Esophagus muscularis mucosa (tissue), 4 donors: Measurements from ENCODE around the gene MTHFD2. TPM values are rescaled to one million over a fixed set of nuclear protein-coding genes. Genes with fewer than 3 reads are reported as not detected.

Source experiments
- DNase-seq: peaks from one replicate; pipeline ENCODE4 v3.0.0-alpha.2; 2017; ENCODE audit errors: extremely low spot score
- H3K27ac ChIP-seq, 4 donors: fragments of 200-600 bp; sonication (generic); replicated peaks in 1 of 4; 1 replicate in 3 of 4; 2 replicates in 1 of 4; pipeline ENCODE4 v1.5.1; 2016 to 2019; ENCODE audit warnings: mild to moderate bottlenecking in 1 of 4
- H3K27me3 ChIP-seq, 4 donors: fragments of 200-600 bp; sonication (generic); one replicate each; pipeline versions ENCODE4 v1.5.1 to v1.6.0; 2016 to 2019
- H3K36me3 ChIP-seq, 4 donors: fragments of 200-600 bp; sonication (generic); one replicate each; pipeline ENCODE4 v1.5.1; 2016 to 2019
- H3K4me1 ChIP-seq, 4 donors: fragments of 200-600 bp; sonication (generic); one replicate each; pipeline ENCODE4 v1.5.1; 2016 to 2019
- H3K4me3 ChIP-seq, 4 donors: fragments of 200-600 bp; sonication (generic); 1 replicate in 2 of 4; 2 replicates in 2 of 4; pipeline ENCODE4 v1.5.1; 2016 to 2019; ENCODE audit warnings: mild to moderate bottlenecking in 4 of 4, moderate library complexity in 1 of 4
- H3K9me3 ChIP-seq, 4 donors: fragments of 200-600 bp; sonication (generic); 1 replicate in 3 of 4; 2 replicates in 1 of 4; pipeline ENCODE4 v1.5.1; 2016 to 2019
- EP300 ChIP-seq: sonication (generic); formaldehyde crosslinking; IDR thresholded peaks from one replicate; pipeline ENCODE4 v1.6.1; 2017; ENCODE audit warnings: antibody characterized with exemption
- POLR2A ChIP-seq: fragments of 450-650 bp; IDR thresholded peaks from one replicate; pipeline ENCODE4 v1.6.1; 2017; ENCODE audit warnings: antibody characterized with exemption, moderate library complexity, mild to moderate bottlenecking, low read depth
- POLR2AphosphoS5 ChIP-seq, 2 donors: sonication (generic); formaldehyde crosslinking; IDR thresholded peaks; one replicate each; pipeline ENCODE4 v1.6.1; 2017; ENCODE audit warnings: antibody characterized with exemption in 2 of 2
- WGBS: methylation state at CpG from one replicate; pipeline ENCODE4 v1.1.5; 2018; 5-methylcytosine and 5-hydroxymethylcytosine counted together
- intact Hi-C: fragments of 100-400 bp; cut with DNase I; formaldehyde crosslinking; loops from one replicate; pipeline ENCODE4 v1.15.1; 2023
- total RNA-seq, 4 donors: library from RNA; depleted of rRNA; stranded (reverse); fragments of >200 nt; gene quantifications; one replicate each; pipeline versions ENCODE4 v1.1.0 to v1.2.1, GENCODE V29; 2016
- TF ChIP-seq, protein P1 (sequence below), 3 experiments: fragments of 200-600 bp in 2 of 3; fragments of 450-650 bp in 1 of 3; sonication (generic) in 2 of 3; IDR thresholded peaks; one replicate each; pipeline ENCODE4 v1.5.1; 2017 to 2019; ENCODE audit warnings: antibody characterized with exemption in 3 of 3, mild to moderate bottlenecking in 2 of 3, moderate library complexity in 1 of 3

The MTHFD2 gene
- total RNA-seq, 4 donors from 2014 or later, result 22.0 to 80.8 (median 43.5) TPM

DNA sequence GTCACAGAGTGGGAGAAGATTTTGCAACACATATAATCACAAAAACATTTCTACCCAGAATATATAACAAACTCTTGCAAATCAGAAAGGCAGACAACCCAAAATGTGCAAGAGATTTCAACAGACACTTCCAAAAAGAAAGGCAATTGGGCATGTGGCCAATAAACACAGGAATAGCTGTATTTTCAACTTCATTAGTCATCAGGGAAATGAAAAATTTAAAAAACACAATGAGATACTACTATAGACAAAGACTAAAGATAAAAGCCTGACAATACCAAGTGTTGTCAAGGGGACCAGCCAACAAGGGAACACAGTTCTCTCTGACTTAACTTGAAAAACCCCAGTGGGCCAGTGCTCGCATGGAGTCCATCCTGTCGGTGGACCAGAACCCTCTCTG is 40.5 kb downstream of the MTHFD2 start:
- Histone ChIP-seq H3K27ac (no peak overlapping the region), H3K27me3 (no peaks in the 10 kb centered on the region), H3K9me3 (no peaks in the 10 kb centered on the region), H3K4me3 (no peak overlapping the region), H3K4me1 (peaks cover 0 to 4% (median 0%) of the 10 kb centered on the region in 4 donors), H3K36me3 (peaks cover 0 to 9% (median 0%) of the 10 kb centered on the region in 4 donors)
- 94% methylated on average over 2 of the region's 2 CpGs for WGBS
- intact Hi-C loops, result no loop called here
- no peak for DNase-seq
- TF ChIP-seq POLR2A (no peak), EP300 (no peak)

DNA sequence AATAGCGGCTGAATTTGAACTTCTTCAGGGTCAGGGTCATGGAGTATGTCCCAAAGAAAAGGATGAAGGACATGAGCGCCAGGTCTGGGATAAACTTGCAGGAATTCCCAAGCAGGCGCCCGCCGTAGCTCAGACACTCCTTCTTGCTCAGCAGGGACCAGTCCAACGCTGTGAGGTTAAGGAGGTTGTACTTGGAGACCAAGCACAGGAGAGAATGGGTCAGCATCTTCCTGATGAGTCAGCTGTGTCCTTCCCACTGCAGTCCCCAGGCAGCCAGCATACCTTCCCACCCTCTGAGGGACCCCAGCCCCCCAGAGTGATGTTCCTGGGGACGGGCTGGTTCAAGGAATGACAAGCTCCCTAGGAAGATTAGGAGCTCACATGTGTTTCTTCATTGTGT is 40.9 kb downstream of the MTHFD2 start:
- Histone ChIP-seq H3K9me3 (no peaks in the 10 kb centered on the region), H3K27ac (no peak overlapping the region), H3K4me1 (peaks cover 0 to 4% (median 0%) of the 10 kb centered on the region in 4 donors), H3K27me3 (no peaks in the 10 kb centered on the region), H3K36me3 (peaks cover 0 to 8% (median 0%) of the 10 kb centered on the region in 4 donors), H3K4me3 (no peak overlapping the region)
- DNase-seq, result no peak
- TF ChIP-seq, protein P1, sequence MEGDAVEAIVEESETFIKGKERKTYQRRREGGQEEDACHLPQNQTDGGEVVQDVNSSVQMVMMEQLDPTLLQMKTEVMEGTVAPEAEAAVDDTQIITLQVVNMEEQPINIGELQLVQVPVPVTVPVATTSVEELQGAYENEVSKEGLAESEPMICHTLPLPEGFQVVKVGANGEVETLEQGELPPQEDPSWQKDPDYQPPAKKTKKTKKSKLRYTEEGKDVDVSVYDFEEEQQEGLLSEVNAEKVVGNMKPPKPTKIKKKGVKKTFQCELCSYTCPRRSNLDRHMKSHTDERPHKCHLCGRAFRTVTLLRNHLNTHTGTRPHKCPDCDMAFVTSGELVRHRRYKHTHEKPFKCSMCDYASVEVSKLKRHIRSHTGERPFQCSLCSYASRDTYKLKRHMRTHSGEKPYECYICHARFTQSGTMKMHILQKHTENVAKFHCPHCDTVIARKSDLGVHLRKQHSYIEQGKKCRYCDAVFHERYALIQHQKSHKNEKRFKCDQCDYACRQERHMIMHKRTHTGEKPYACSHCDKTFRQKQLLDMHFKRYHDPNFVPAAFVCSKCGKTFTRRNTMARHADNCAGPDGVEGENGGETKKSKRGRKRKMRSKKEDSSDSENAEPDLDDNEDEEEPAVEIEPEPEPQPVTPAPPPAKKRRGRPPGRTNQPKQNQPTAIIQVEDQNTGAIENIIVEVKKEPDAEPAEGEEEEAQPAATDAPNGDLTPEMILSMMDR (IDR thresholded peaks at IDR 0.05), result no peak
- TF ChIP-seq POLR2AphosphoS5 (IDR thresholded peaks at IDR 0.05) (no peak), EP300 (no peak), POLR2A (no peak)
- intact Hi-C loops, result no loop called here
- whole genome bisulfite sequencing, result 78% methylated on average over 6 of the region's 7 CpGs

DNA sequence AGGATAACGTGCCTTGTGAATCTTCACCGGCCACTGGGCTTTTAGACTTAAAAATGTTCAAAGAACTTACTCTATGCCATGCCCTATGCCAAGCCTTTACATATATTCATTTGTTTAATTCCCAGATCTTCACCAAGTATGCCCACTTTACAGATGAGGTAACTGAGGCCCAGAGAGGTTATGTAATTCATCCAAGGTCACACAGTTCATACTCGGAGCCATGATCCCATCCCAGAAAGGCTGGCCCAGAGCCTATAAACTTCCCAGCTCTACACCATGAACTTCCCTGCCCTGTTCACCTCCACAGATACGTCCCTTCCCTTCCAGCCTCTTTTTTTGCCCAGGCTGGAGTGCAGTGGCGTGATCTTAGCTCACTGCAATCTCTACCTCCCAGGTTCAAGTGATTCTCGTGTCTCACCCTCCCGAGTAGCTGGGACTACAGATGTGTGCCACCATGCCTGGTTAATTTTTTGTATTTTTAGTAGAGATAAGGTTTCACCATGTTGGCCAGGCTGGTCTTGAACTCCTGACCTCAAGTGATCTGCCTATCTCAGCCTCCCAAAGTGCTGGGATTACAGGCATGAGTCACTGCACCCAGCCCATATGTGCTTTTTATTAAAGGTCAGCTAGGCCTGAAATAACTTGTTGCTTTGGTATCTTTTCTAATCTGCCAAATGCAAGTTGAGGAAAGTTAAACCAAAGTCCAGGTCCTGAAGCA is 44.1 kb downstream of the MTHFD2 start:
- DNase-seq, result no peak
- Histone ChIP-seq H3K4me1 (peaks cover 0 to 4% (median 0%) of the 10 kb centered on the region in 4 donors), H3K27me3 (no peaks in the 10 kb centered on the region), H3K4me3 (no peak overlapping the region), H3K36me3 (peaks cover 0 to 9% (median 0%) of the 10 kb centered on the region in 4 donors), H3K27ac (no peak overlapping the region), H3K9me3 (no peaks in the 10 kb centered on the region)
- no peak for TF ChIP-seq POLR2A
- TF ChIP-seq EP300, result no peak
- TF ChIP-seq, protein P1 (IDR thresholded peaks at IDR 0.05), result no peak
- no peak for TF ChIP-seq POLR2AphosphoS5 (IDR thresholded peaks at IDR 0.05)
- intact Hi-C loops, result no loop called here
- WGBS, result 90% methylated on average over 7 of the region's 7 CpGs

DNA sequence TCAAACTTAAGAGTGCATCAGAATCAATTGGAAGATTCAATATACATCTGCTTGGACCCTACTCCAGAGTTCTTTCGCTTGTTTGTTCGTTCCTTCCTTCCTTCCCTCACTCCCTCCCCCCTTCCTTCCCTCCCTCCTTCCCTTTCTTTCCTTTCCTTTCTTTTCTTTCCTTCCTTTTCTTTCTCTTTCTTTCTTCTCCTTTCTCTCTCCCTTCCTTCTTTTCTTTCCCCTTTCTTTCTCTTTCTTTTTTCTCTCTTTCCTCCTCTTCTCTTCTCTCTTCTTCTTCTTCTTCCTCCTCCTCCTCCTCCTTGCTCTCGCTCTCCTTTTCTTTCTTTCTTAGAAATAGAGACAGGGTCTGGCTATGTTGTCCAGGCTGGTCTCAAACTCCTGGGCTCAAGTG is 45.9 kb downstream of the MTHFD2 start:
- no peaks in the 10 kb centered on the region for H3K27me3 ChIP-seq
- intact Hi-C loops, result no loop called here
- WGBS, result 89% methylated on average over 3 of the region's 3 CpGs
- TF ChIP-seq, protein P1 (IDR thresholded peaks at IDR 0.05), result no peak
- TF ChIP-seq POLR2A, result no peak
- no peak for TF ChIP-seq EP300
- no peak for DNase-seq
- H3K4me1 ChIP-seq, result peaks cover 0 to 4% (median 0%) of the 10 kb centered on the region in 4 donors
- H3K9me3 ChIP-seq, result no peaks in the 10 kb centered on the region
- H3K27ac ChIP-seq, result no peak overlapping the region
- no peak overlapping the region for H3K4me3 ChIP-seq
- H3K36me3 ChIP-seq, result peaks cover 0 to 14% (median 0%) of the 10 kb centered on the region in 4 donors

DNA sequence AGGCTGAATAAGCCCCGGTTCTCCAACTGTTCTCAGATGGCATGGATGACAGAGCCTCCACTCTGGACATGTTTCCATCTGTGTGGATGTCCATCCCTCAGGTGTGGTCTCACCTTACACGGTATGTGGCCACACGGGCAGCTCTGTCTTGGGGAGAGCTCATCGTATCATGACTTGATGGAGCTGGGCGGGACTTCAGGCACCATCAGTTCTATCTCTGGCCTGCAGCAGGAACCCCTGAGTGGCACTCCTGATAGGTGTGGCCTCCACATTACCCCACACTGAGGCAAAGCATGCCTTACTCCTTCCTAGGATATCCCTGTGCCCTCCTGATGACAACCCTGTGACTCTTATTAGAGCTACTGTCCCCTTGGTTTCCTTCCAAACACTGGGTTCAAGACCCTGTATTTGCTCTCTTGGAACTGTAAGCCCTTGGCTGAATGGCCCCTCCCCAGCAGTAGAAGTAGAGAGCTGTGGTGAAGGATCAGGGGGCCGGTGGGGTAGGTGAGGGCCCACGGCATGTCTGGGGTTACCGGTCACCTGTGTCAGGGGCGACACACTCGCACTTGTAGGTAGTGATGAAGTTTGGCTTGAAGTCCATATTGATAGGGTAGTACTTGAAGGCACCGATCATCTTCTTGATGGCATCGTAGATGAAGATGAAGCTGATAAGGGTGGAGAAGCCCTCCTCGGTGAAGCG is 48.2 kb downstream of the MTHFD2 start:
- Histone ChIP-seq H3K4me3 (no peak overlapping the region), H3K36me3 (peaks cover 0 to 16% (median 0%) of the 10 kb centered on the region in 4 donors), H3K27me3 (no peaks in the 10 kb centered on the region), H3K27ac (no peak overlapping the region), H3K9me3 (no peaks in the 10 kb centered on the region), H3K4me1 (peaks cover 0 to 4% (median 0%) of the 10 kb centered on the region in 4 donors)
- 94% methylated on average over 14 of the region's 14 CpGs for WGBS
- no peak for DNase-seq
- intact Hi-C loops, result no loop called here
- TF ChIP-seq EP300 (no peak), POLR2AphosphoS5 (IDR thresholded peaks at IDR 0.05) (no peak), POLR2A (no peak)
- TF ChIP-seq, protein P1 (IDR thresholded peaks at IDR 0.05), result no peak
